CD4-positive, alpha-beta T cell (primary cell): Measurements from ENCODE around the gene SCFD2. TPM values are rescaled to one million over a fixed set of nuclear protein-coding genes. Genes with fewer than 3 reads are reported as not detected.

Source experiments
- ATAC-seq: fragments of 200-7000 bp; cut with Tn5 transposase; one replicate; pipeline ENCODE4 v1.10.0; 2022; ENCODE audit warnings: mild to moderate bottlenecking; ENCODE audit not compliant: poor library complexity
- CTCF ChIA-PET: fragments of 350-600 bp; sonication (Branson Sonifier 250); formaldehyde crosslinking; loops from one replicate; lab custom pipeline; 2021; ENCODE audit warnings: antibody characterized with exemption, inconsistent platforms; lab: Charles Lee
- POLR2A ChIA-PET: fragments of 350-600 bp; sonication (Branson Sonifier 250); formaldehyde crosslinking; loops from one replicate; lab custom pipeline; 2021; ENCODE audit warnings: antibody characterized with exemption, inconsistent platforms; lab: Charles Lee
- DNase-seq, 14 experiments: peaks; one replicate each; pipeline ENCODE4 v3.0.0-alpha.2; 2013 to 2020; ENCODE audit warnings: mixed read lengths in 2 of 14
- H3K27ac ChIP-seq, 2 donors: one replicate each; pipeline versions ENCODE4 v1.5.1 to v1.7.0; 2013; ENCODE audit warnings: low read length in 2 of 2, low read depth in 1 of 2, mild to moderate bottlenecking in 1 of 2
- H3K27me3 ChIP-seq, 2 experiments: 1 replicate in 1 of 2; 2 replicates in 1 of 2; pipeline versions ENCODE4 v1.6.1 to v1.7.0; 2013; ENCODE audit warnings: low read length in 2 of 2, control low read depth in 1 of 2, mild to moderate bottlenecking in 1 of 2, moderate library complexity in 1 of 2; ENCODE audit not compliant: insufficient read depth in 2 of 2, control insufficient read depth in 1 of 2
- H3K36me3 ChIP-seq: one replicate; pipeline ENCODE4 v1.6.1; 2013; ENCODE audit warnings: low read length, control low read depth; ENCODE audit not compliant: insufficient read depth
- H3K4me1 ChIP-seq: one replicate; pipeline ENCODE4 v1.6.1; 2013; ENCODE audit warnings: low read length, control low read depth; ENCODE audit not compliant: insufficient read depth
- H3K4me3 ChIP-seq: one replicate; pipeline ENCODE4 v1.5.1; 2013; ENCODE audit warnings: mild to moderate bottlenecking, low read length, moderate library complexity
- H3K9me3 ChIP-seq, 2 experiments: 1 replicate in 1 of 2; 2 replicates in 1 of 2; pipeline versions ENCODE4 v1.6.1 to v1.7.0; 2013; ENCODE audit warnings: low read length in 2 of 2, mild to moderate bottlenecking in 2 of 2, control low read depth in 1 of 2, moderate library complexity in 1 of 2; ENCODE audit not compliant: control insufficient read depth in 1 of 2, insufficient read depth in 1 of 2
- H3K27ac Mint-ChIP-seq: one replicate; pipeline ENCODE4 v1.8.0; 2020; ENCODE audit warnings: mixed read lengths
- H3K27me3 Mint-ChIP-seq: one replicate; pipeline ENCODE4 v1.8.0; 2021; ENCODE audit warnings: mixed read lengths
- H3K36me3 Mint-ChIP-seq: one replicate; pipeline ENCODE4 v1.8.0; 2021; ENCODE audit warnings: low read depth, mixed read lengths
- H3K4me1 Mint-ChIP-seq: one replicate; pipeline ENCODE4 v1.8.0; 2021; ENCODE audit warnings: low read depth, mixed read lengths
- H3K4me3 Mint-ChIP-seq: one replicate; pipeline ENCODE4 v1.8.0; 2020; ENCODE audit warnings: mild to moderate bottlenecking, mixed read lengths
- H3K9me3 Mint-ChIP-seq: one replicate; pipeline ENCODE4 v1.8.0; 2020; ENCODE audit warnings: mixed read lengths
- CTCF ChIP-seq: fragments of 200-600 bp; IDR thresholded peaks from one replicate; pipeline ENCODE4 v1.8.0; 2022; ENCODE audit warnings: antibody characterized with exemption, mild to moderate bottlenecking
- intact Hi-C, 2 experiments: fragments of 100-400 bp; cut with DNase I in 1 of 2; cut with micrococcal nuclease in 1 of 2; formaldehyde crosslinking; loops; one replicate each; pipeline versions ENCODE4 v1.15.1 to v1.9.0; 2023 to 2025; cut with DNase I, micrococcal nuclease
- total RNA-seq, 174 experiments: library from RNA in 2 of 174; stranded (reverse) in 2 of 174; gene quantifications; one replicate each; pipeline ENCODE4 v1.2.3 and lab custom pipeline; 2021 to 2026

SCFD2 gene
- total RNA-seq, 2 experiments from 2014 or later = 15.4 to 17.6 TPM

GRCh38 chr4:52873861-52874343, 492.0 kb downstream of the SCFD2 start:
- H3K9me3 Mint-ChIP-seq = no peaks in the 10 kb centered on the region
- no peaks in the 10 kb centered on the region for H3K27me3 Mint-ChIP-seq
- intact Hi-C loops = no loop called here
- ChIA-PET CTCF (no interaction called here), POLR2A (interaction anchor here (0.7 kb wide), 1 partner anchor 36 kb away, joined by 3 read pairs; no protein-coding TSS in a partner anchor)
- H3K27ac Mint-ChIP-seq = no peak overlapping the region
- Histone ChIP-seq H3K27me3 (no peaks in the 10 kb centered on the region), H3K4me1 (peaks cover 3% of the 10 kb centered on the region), H3K4me3 (no peak overlapping the region), H3K36me3 (peaks cover 13% of the 10 kb centered on the region), H3K9me3 (no peaks in the 10 kb centered on the region), H3K27ac (no peak overlapping the region)
- DNase-seq (no peak), ATAC-seq (no peak)
- peaks cover 24% of the 10 kb centered on the region for H3K36me3 Mint-ChIP-seq
- no peak overlapping the region for H3K4me3 Mint-ChIP-seq
- peaks cover 20% of the 10 kb centered on the region for H3K4me1 Mint-ChIP-seq
- no peak for TF ChIP-seq CTCF

GRCh38 chr4:52873191-52873590, 492.7 kb downstream of the SCFD2 start:
- no peaks in the 10 kb centered on the region for H3K27me3 Mint-ChIP-seq

GRCh38 chr4:52870225-52870624, 495.6 kb downstream of the SCFD2 start:
- intact Hi-C loops = no loop called here
- no peak overlapping the region for H3K27ac Mint-ChIP-seq
- H3K9me3 Mint-ChIP-seq = no peaks in the 10 kb centered on the region
- POLR2A ChIA-PET = no interaction called here
- H3K36me3 ChIP-seq = peaks cover 13% of the 10 kb centered on the region
- no peaks in the 10 kb centered on the region for H3K27me3 Mint-ChIP-seq
- no peaks in the 10 kb centered on the region for H3K4me1 ChIP-seq
- no peaks in the 10 kb centered on the region for H3K27me3 ChIP-seq
- ATAC-seq (no peak), DNase-seq (no peak)
- H3K4me1 Mint-ChIP-seq = no peaks in the 10 kb centered on the region
- H3K36me3 Mint-ChIP-seq = peaks cover 19% of the 10 kb centered on the region
- CTCF ChIA-PET = no interaction called here
- no peak overlapping the region for H3K4me3 ChIP-seq
- no peak overlapping the region for H3K4me3 Mint-ChIP-seq
- TF ChIP-seq CTCF = no peak
- no peak overlapping the region for H3K27ac ChIP-seq
- no peaks in the 10 kb centered on the region for H3K9me3 ChIP-seq

More at GRCh38 chr4:52873191-52873590, 492.7 kb downstream of the SCFD2 start:
- H3K36me3 ChIP-seq = peaks cover 13% of the 10 kb centered on the region
- ATAC-seq = no peak
- no peaks in the 10 kb centered on the region for H3K9me3 ChIP-seq
- no peak overlapping the region for H3K27ac ChIP-seq
- Mint-ChIP-seq H3K4me3 (no peak overlapping the region), H3K27ac (no peak overlapping the region), H3K9me3 (no peaks in the 10 kb centered on the region), H3K36me3 (peaks cover 24% of the 10 kb centered on the region), H3K4me1 (peaks cover 18% of the 10 kb centered on the region)
- H3K27me3 ChIP-seq = no peaks in the 10 kb centered on the region
- CTCF ChIA-PET = no interaction called here
- TF ChIP-seq CTCF = no peak
- DNase-seq = no peak
- POLR2A ChIA-PET = no interaction called here
- peaks cover 3% of the 10 kb centered on the region for H3K4me1 ChIP-seq
- no peak overlapping the region for H3K4me3 ChIP-seq
- intact Hi-C loops = no loop called here
